ENCODE measurements around the gene MKS1. TPM values are rescaled to one million over a fixed set of nuclear protein-coding genes. Genes with fewer than 3 reads are reported as not detected.

Gene MKS1
- total and polyA plus RNA-seq, 2 donors (not counting 1 experiment from before 2014, with no cell fraction given): 8.7 to 17.8 TPM

GRCh38 chr17:58200024-58200633 lies 18.9 kb downstream of the MKS1 start:
- TF ChIP-seq EZH2 (IDR thresholded peaks at IDR 0.05; ENCODE audit: low read length, missing control alignments) (no peak), CTCF (conservative IDR thresholded peaks at IDR 0.05 in 1 of 2, IDR thresholded peaks at IDR 0.05 in 1 of 2; ENCODE audit: low read depth in 1 of 2, low read length in 2 of 2) (peak; percentile 26 to 56)
- peak; percentile 20 to 28 for DNase-seq (ENCODE audit: low read depth in 2 of 2)
- Histone ChIP-seq H3K27me3 (ENCODE audit: control insufficient read depth, insufficient read depth, low read length) (no peaks in the 10 kb centered on the region), H3K4me1 (ENCODE audit: control insufficient read depth, extremely low read depth, insufficient read depth, low read length) (no peaks in the 10 kb centered on the region), H3K27ac (ENCODE audit: insufficient read depth, low read length) (no peak overlapping the region), H3K9me3 (ENCODE audit: control insufficient read depth, insufficient read depth, low read depth, low read length) (no peaks in the 10 kb centered on the region), H3K36me3 (ENCODE audit: control insufficient read depth, insufficient read depth, low read length) (no peaks in the 10 kb centered on the region), H3K4me2 (ENCODE audit: extremely low read depth, insufficient read depth, low read length) (no peak overlapping the region), H2AFZ (ENCODE audit: low read length) (no peak overlapping the region), H3K4me3 (replicated peaks in 1 of 4; ENCODE audit: control extremely low read depth in 1 of 4, insufficient read depth in 1 of 4, low read depth in 3 of 4, low read length in 4 of 4) (no peak overlapping the region), H3K79me2 (ENCODE audit: control insufficient read depth, insufficient read depth, low read length) (no peaks in the 10 kb centered on the region), H4K20me1 (ENCODE audit: control insufficient read depth, extremely low read depth, insufficient read depth, low read length) (no peaks in the 10 kb centered on the region), H3K9ac (ENCODE audit: insufficient read depth, low read length) (no peak overlapping the region)

GRCh38 chr17:58196610-58197009 lies 22.4 kb downstream of the MKS1 start:
- H4K20me1 ChIP-seq (ENCODE audit: control insufficient read depth, extremely low read depth, insufficient read depth, low read length): no peaks in the 10 kb centered on the region
- H3K4me3 ChIP-seq (replicated peaks in 1 of 4; ENCODE audit: control extremely low read depth in 1 of 4, insufficient read depth in 1 of 4, low read depth in 3 of 4, low read length in 4 of 4): no peak overlapping the region
- no peaks in the 10 kb centered on the region for H3K9me3 ChIP-seq (ENCODE audit: control insufficient read depth, insufficient read depth, low read depth, low read length)
- H3K4me1 ChIP-seq (ENCODE audit: control insufficient read depth, extremely low read depth, insufficient read depth, low read length): no peaks in the 10 kb centered on the region
- no peaks in the 10 kb centered on the region for H3K79me2 ChIP-seq (ENCODE audit: control insufficient read depth, insufficient read depth, low read length)
- no peak overlapping the region for H3K27ac ChIP-seq (ENCODE audit: insufficient read depth, low read length)
- no peak overlapping the region for H3K9ac ChIP-seq (ENCODE audit: insufficient read depth, low read length)
- H2AFZ ChIP-seq (ENCODE audit: low read length): no peak overlapping the region
- H3K27me3 ChIP-seq (ENCODE audit: control insufficient read depth, insufficient read depth, low read length): no peaks in the 10 kb centered on the region
- no peak overlapping the region for H3K4me2 ChIP-seq (ENCODE audit: extremely low read depth, insufficient read depth, low read length)
- DNase-seq (ENCODE audit: low read depth in 2 of 2): no peak
- H3K36me3 ChIP-seq (ENCODE audit: control insufficient read depth, insufficient read depth, low read length): no peaks in the 10 kb centered on the region
- TF ChIP-seq CTCF (conservative IDR thresholded peaks at IDR 0.05 in 1 of 2, IDR thresholded peaks at IDR 0.05 in 1 of 2; ENCODE audit: low read depth in 1 of 2, low read length in 2 of 2) (no peak), EZH2 (IDR thresholded peaks at IDR 0.05; ENCODE audit: low read length, missing control alignments) (no peak)

- H3K27me3 ChIP-seq (ENCODE audit: control insufficient read depth, insufficient read depth, low read length): no peaks in the 10 kb centered on the region
- no peaks in the 10 kb centered on the region for H4K20me1 ChIP-seq (ENCODE audit: control insufficient read depth, extremely low read depth, insufficient read depth, low read length)
- TF ChIP-seq EZH2 (IDR thresholded peaks at IDR 0.05; ENCODE audit: low read length, missing control alignments) (no peak), CTCF (conservative IDR thresholded peaks at IDR 0.05 in 1 of 2, IDR thresholded peaks at IDR 0.05 in 1 of 2; ENCODE audit: low read depth in 1 of 2, low read length in 2 of 2) (no peak)
- no peak overlapping the region for H2AFZ ChIP-seq (ENCODE audit: low read length)
- no peak for DNase-seq (ENCODE audit: low read depth in 2 of 2)
- no peak overlapping the region for H3K27ac ChIP-seq (ENCODE audit: insufficient read depth, low read length)
- no peaks in the 10 kb centered on the region for H3K4me1 ChIP-seq (ENCODE audit: control insufficient read depth, extremely low read depth, insufficient read depth, low read length)
- no peaks in the 10 kb centered on the region for H3K36me3 ChIP-seq (ENCODE audit: control insufficient read depth, insufficient read depth, low read length)
- no peaks in the 10 kb centered on the region for H3K79me2 ChIP-seq (ENCODE audit: control insufficient read depth, insufficient read depth, low read length)
- no peak overlapping the region for H3K4me2 ChIP-seq (ENCODE audit: extremely low read depth, insufficient read depth, low read length)
- H3K9me3 ChIP-seq (ENCODE audit: control insufficient read depth, insufficient read depth, low read depth, low read length): no peaks in the 10 kb centered on the region
- H3K4me3 ChIP-seq (replicated peaks in 1 of 4; ENCODE audit: control extremely low read depth in 1 of 4, insufficient read depth in 1 of 4, low read depth in 3 of 4, low read length in 4 of 4): no peak overlapping the region
- no peak overlapping the region for H3K9ac ChIP-seq (ENCODE audit: insufficient read depth, low read length)
Observed at GRCh38 chr17:58195518-58196123, 23.4 kb downstream of the MKS1 start.
